SK-MEL-5 (cell line): Measurements from ENCODE around the gene SLC16A14. TPM values are rescaled to one million over a fixed set of nuclear protein-coding genes. Genes with fewer than 3 reads are reported as not detected.
"Not testable (repeated sequence)": the region's sequence is repeated elsewhere in the genome, so short reads cannot be mapped to it uniquely, and the experiment has no call there.

Experiments
- DNase-seq: peaks from one replicate; pipeline ENCODE4 v3.0.0-alpha.2; 2016; ENCODE audit warnings: low read depth, low spot score
- in situ Hi-C: cut with HindIII; loops from 2 replicates; pipeline ENCODE4 v1.10.0; 2016; ENCODE audit warnings: low sequenced_read_pairs, high pct_unique_total_duplicates, low pct_unique_long_range_greater_than_20kb
- polyA plus RNA-seq, 2 experiments: library from polyadenylated mRNA; depleted of rRNA; stranded (reverse); fragments of >200 nt; gene quantifications; 2 replicates each; pipeline ENCODE4 v1.2.3, GENCODE V29; 2015
- total RNA-seq: library from RNA; depleted of rRNA; stranded (reverse); fragments of >200 nt; shearing (Covaris generic); gene quantifications from 2 replicates; pipeline ENCODE4 v1.2.3, GENCODE V29; 2014; rRNA removed

Gene SLC16A14, protein sequence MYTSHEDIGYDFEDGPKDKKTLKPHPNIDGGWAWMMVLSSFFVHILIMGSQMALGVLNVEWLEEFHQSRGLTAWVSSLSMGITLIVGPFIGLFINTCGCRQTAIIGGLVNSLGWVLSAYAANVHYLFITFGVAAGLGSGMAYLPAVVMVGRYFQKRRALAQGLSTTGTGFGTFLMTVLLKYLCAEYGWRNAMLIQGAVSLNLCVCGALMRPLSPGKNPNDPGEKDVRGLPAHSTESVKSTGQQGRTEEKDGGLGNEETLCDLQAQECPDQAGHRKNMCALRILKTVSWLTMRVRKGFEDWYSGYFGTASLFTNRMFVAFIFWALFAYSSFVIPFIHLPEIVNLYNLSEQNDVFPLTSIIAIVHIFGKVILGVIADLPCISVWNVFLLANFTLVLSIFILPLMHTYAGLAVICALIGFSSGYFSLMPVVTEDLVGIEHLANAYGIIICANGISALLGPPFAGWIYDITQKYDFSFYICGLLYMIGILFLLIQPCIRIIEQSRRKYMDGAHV
- total RNA-seq = not detected in 2 replicates
- not detected in 2 replicates for polyA plus RNA-seq (2015; cell fraction: cytosol; rRNA removed)
- not detected in 2 replicates for polyA plus RNA-seq (2015; cell fraction: nucleus; rRNA removed)

DNA sequence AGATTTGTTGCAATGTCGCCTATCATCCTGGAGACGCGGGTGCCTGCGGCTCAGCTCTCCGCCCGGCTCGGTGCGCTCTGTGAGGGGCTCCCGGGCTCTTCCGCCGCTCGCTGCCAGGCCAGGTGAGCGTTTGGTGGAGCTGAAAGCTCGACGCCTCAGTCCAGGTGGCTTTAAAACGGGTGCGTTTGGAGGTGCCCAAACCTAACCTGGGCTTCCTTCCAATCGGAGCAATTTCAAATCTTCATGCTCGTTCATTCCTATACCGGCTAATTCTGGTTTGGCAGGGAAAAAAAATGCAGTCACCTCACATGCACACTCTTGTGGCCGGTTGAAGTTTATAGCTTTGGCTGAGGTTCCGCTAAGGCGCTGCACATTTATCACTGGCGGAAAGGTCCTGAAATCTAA is at the start of gene SLC16A14:
TSS of gene SLC16A14 (minus strand) at position 274 of the 405 bp plus-strand sequence. CDS start 9,572 bp downstream, outside the sequence.
- in situ Hi-C loops = no loop called here
- no peak for DNase-seq

DNA sequence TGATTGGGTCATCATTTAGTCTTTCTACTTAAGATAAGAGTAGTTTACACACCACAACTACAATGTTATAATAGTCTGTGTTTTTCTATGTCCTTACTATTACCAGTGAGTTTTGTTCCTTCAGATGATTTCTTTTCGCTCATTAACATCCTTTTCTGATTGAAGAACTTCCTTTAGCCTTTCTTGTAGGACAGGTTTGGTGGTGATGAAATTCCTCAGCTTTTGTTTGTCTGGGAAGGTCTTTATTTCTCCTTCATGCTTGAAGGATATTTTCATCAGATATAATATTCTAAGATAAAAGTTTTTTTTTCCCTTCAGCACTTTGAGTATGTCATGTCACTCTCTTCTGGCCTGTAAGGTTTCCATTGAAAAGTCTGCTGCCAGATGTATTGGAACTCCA is 38.0 kb upstream of the SLC16A14 start:
- in situ Hi-C loops = no loop called here
- DNase-seq = no peak

DNA sequence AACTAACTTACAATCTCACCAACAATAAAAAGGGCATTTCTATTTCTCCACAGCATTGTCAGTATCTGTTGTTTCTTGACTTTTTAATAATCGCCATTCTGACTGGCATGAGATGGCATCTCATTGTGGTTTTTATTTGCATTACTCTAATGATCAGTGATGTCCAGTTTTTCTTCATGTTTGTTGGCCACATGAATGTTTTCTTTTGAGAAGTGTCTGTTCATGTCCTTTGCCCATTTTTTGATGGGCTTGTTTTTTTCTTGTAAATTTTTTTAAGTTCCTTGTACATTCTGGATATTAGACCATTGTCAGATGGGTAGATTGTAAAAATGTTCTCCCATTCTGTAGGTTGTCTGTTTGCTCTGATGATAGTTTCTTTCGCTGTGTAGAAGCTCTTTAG is 33.2 kb upstream of the SLC16A14 start:
- in situ Hi-C loops, DNase-seq: not testable (repeated sequence)

DNA sequence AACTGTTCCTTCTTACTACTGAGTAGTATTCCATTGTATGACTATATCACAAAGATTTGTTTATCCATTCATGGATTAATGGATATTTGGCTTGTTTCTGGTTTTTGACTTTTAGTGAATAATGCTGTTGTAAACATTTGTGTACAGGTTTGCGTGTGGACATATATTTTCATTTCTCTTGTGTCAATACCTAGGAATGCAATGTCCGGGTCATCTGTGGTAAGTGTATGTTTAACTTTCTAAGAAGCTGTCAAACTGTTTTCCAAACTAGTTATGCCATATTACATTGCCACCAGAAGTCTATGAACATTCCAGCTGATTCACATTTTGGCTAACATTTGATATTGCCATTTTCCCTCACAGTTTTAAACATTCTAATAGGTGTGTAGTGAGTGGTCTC is 29.1 kb upstream of the SLC16A14 start:
- in situ Hi-C loops = no loop called here
- no peak for DNase-seq

DNA sequence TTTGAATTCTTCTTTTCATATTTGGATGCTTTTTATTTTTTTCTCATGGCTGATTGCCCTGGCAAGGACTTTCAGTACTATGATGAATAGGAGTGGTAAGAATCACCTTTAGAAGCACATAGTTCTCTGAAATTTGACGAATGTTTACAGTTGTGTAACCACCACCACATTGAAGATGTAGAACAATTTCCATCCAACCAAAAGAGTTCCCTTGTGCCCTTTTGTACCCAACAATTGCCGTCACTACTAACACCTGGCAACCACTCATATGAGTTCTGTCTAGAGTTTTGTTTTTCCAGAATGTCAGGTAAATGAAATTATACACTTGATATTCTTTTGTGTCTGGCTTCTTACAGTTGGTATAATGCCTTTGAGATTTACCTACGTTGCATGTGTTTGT is 28.7 kb upstream of the SLC16A14 start:
- in situ Hi-C loops = no loop called here

DNA sequence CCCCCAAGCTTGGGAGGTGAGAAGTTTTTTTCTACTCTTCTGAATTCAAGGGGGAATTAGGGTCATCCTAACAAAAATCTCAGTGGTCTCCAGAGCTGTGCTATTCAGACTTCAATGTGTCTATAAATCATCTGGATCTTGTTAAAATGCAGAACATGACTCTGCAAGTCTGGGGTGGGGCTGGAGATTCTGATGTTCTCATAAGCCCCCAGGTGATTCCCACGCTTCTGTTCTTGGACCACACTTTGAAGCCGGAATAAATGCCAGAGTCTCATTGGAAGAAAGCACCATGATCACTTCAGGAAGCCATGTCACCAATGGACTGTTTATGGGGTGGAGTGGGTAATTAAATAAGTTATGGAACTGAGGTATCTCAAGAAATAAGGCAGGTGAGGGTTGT is 22.2 kb upstream of the SLC16A14 start:
- no peak for DNase-seq
- in situ Hi-C loops = no loop called here

More for the DNA sequence above, 28.7 kb upstream of the SLC16A14 start:
- no peak for DNase-seq

DNA sequence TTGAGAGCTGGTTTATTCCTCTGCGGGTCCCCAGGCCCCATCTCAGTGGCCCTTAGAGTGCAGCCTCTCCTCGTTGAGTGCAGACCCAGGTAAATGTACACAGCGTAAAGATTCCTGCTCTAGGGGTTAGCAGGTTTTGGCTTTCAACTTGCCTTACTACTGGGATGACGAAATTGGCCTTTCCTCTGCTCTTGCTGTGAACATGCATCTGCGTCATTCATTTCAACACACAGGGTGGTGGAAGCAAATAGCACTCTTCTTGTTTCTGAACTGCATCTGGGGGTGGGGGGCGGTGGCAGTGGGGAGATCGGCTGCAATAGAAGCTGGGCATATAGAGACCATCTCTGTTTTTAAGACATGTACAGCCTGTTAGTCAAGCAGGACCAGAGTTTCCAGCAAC is 16.5 kb upstream of the SLC16A14 start:
- in situ Hi-C loops = no loop called here
- no peak for DNase-seq

DNA sequence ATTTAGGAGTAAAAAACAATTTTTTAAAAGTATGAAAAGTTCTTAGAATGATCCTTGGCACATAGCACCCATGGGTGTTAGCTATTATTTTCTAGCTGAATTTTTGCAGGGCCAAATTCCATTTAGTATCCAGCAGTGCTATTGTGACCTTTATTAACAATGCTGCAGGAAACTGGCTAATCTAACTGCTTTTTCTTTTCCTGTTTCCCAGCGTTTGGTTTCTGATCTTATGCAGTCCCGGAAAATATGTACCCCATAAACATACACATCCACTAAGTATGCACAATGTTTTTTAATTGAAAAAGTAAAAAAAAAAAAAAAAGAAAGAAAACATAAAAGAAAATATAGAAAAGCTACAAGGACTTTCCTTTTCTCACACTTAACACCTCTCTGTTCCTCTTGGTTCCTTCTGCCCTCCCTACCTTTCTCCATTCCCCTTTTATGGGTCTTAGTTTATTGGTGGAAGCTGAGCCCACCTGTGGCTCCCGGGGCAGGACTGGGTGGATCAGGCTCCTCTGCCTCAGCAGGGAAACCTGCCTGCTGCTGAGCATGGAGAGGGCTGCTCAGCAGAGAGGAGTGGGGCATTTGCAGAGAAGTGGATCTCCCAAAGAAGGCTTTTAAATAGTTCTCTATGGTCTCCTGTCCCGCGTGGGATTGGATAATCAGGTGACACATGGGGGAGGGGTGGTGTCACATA is 9.3 kb upstream of the SLC16A14 start:
- in situ Hi-C loops = no loop called here
- DNase-seq = no peak

DNA sequence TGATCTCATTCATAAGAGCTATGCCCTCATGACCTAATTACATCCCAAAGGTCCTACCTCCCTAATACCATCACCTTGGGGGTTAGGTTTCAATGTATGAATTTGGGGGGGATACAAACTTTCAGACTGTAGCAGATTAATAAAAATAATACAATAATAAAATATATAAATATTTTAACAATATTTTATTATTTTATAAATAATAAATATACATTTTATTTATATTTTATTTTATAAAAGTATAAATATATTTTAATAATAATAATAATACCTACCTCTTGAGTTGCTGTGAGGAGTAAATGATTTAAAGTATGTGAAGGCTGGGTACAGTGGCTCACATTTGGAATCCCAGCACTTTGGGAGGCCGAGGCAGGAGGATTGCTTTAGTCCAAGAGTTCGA is 8.1 kb upstream of the SLC16A14 start:
- no peak for DNase-seq
- in situ Hi-C loops = no loop called here

DNA sequence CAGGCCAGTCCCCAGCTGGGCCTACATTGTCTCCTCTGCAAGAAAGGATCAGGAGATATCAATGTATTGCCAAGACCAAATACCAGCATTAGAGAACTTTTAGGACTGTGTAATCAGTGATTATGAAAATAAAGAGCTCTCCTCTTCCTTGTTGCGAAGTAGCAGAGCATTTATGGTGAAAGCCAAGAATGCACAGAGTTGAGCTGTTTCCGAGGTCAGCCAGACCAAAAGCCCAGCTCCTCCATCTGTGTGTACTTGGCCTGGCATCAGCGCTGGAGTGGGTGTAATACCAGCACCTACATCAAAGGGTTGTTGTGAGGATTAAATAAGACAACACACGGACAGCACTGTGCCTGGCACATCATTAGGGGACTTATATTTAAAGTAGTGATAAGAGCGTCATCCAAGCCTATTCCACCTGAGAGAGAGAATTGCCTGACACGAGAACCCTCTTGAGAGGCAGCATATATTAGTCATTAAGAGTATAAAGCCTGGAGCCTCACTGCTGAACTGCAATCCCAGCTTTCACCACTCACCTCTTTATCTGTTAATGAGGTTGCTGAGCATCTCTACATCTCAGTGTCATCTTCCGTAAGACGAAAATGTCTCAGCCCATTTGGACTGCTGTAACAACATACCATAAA is 7.4 kb upstream of the SLC16A14 start:
- no peak for DNase-seq
- in situ Hi-C loops = no loop called here

DNA sequence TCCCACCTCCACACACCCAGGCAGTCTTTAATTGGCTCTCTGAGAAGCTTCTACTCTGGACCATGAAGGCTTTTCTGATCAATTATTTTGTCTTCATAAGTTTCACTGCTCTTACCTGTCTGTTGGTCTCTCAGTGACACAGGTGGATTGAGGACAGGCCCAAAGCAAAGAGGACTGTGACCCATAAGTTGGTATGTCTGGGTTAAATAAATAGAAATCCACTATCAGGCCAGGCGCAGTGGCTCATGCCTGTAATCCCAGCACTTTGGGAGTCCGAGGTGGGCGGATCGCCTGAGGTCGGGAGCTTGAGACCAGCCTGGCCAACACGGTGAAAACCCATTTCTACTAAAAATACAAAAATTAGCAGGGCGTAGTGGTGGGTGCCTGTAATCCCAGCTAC is 2.7 kb upstream of the SLC16A14 start:
- DNase-seq = no peak
- in situ Hi-C loops = no loop called here

DNA sequence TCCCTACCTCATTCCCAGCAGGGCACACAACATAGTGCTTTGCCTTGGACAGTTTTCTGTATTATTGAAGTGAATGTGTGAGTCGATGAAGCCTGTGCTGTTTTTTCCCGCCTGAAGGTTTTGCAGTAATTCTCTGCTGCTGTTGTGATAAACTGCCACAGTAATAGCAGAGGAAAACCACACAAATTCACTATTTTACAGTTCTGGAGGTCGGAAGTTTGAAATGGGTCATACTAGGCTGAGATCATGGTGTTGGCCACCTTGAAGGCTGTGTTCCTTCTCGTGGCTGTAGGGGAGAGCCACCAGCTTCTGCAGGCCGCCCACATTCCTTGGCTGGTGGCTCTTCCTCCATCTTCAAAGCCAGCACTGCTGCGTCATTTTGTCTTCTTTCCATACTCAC is 678 bp upstream of the SLC16A14 start:
- in situ Hi-C loops = no loop called here
- DNase-seq = no peak

DNA sequence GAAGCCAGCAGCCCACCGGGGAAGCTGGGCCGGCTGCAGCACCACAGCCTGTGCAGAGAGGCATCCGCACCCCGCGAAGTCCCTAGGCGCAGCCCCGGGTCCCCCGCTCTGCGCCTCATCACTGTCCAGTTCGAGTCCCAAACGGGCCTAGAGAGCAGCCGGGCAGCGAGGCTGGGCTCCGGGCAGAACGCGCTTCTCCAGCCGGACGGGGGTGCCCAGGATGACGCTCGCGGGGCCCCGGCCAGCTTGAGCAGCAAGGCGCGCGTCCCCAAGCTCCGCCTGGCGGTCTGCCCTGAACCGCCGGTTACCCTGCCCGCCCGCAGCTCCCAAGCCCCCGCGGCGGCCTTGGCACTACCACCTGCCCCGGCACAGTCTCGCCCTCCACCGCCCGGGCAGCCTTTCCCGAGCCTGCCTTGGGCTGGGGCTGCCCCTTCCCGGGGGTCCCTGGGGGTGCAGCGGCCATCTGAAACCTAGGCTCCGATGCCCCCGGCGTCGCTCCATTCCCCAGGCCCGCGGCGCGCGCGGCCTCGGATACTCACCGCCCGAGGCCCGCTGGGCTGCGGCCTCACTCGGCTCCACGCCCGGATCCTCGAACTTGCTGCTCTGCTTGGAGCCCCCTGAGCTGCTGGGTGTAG is 591 bp downstream of the SLC16A14 start:
- DNase-seq = no peak
- in situ Hi-C loops = no loop called here

DNA sequence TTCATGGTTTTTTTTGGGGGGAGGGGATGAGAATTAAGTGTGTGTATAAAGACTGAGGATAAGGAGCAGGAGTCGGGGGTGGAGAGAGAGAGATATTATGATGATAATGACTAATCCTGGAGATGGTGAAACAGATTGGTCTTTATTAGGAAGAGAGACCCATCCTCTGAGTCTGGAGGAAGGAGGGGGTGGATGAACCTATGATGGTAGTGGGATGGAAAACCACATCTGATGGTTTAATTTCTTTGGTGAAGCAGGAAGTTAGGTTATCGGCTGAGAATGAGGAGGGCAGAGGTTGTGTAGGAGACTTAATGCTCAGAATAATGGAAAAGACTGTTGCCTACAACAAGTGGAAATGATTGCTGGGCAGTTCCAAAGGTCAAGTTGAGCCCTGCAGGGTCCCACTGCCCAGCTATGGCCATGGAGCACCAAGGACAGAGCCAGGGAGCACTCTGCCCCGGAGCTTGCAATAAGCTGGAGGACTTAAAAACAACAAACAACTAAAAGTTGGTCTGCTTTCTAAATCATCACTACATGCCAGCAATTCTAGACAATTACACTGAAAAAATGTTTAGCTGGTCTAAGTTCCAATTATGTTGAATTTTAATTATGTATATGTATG is 7.9 kb downstream of the SLC16A14 start:
- no peak for DNase-seq
- in situ Hi-C loops = no loop called here

DNA sequence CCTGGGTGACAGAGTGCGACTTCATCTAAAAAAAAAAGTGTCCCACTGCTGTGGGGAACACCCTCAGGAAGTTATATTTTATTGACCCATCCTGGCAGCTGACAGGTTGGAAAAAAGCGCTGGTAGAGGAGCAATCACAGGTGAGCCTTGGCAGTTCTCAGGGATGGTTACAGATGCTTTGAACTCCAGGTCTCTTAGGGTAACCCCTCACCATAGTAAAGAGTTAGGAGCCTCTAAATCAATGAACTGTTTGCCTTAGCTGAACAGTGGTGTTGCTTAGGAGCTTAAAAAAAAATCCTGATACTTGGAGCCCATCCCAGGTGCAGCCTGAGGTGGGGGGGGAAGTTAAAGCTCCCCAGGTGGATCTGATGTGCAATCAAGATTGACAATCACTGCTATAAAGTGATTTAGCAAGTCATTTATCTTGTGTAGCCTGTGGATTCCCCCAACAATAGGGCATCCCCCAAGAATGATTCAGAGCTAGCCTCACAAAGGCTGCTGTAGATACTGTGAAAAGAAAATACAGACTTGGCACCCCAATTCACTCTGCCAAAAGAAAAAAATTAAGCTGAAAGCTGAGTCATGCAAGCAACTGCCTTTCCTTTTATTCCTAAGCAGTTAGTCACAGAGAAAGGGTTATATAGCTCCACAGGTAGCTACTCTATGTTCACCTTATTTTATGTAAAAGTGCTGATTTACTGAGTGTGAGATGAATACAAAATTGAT is 14.8 kb downstream of the SLC16A14 start:
- DNase-seq = no peak
- in situ Hi-C loops = no loop called here

DNA sequence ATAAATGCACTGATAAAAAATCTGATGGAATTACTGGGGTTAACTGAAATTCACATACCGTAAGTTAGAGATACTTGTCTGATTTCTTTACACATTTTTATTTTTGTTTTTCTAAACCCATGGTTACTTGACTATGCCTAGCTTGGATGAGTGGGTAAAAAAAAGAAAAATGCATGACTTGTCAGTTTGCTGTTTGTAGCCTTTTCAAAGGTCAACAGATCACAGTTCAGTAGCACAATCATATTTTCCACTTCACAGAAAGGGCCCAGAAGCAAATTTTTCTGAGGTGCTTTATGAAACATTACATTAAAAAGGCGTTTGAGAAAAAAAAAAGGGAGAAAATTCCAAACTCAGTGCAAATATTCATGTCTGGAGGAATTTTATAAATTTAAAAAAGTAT is 16.4 kb downstream of the SLC16A14 start:
- no peak for DNase-seq
- in situ Hi-C loops = no loop called here

DNA sequence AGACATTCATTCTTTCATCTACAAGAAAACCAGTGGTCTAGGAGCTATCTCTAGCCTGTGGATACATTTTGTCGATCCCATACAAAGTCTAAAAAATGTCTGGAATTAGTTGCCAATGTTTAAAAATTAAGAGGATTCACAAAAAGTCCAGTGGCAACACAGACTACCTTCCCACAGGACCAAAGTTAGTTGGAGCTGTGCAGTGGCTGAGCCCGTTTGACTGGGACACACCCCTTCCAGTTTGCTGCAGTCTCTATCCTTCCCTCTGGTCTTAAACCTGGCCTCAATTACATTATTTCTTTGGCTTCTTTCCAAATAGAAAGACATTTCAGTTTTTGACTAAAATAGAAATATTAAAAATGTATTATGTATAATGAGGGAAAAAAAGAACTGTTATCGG is 18.6 kb downstream of the SLC16A14 start:
- no peak for DNase-seq
- in situ Hi-C loops = no loop called here
